ENCODE results near the gene PCDHA12. TPM values are rescaled to one million over a fixed set of nuclear protein-coding genes. Genes with fewer than 3 reads are reported as not detected.

PCDHA12 gene
- polyA plus RNA-seq, 1 donor: 0.23 TPM

Other genes starting within 250 kb of the PCDHA12 start
- 5.6 TPM for gene CD14, start 242.1 kb upstream of the PCDHA12 start, polyA plus RNA-seq (ENCODE audit: insufficient read length)
- gene TMCO6, start 235.9 kb upstream of the PCDHA12 start, polyA plus RNA-seq (ENCODE audit: insufficient read length): 19.8 TPM
- 69.0 TPM for gene NDUFA2, start 227.7 kb upstream of the PCDHA12 start, polyA plus RNA-seq (ENCODE audit: insufficient read length)
- 170 TPM for gene IK, start 227.5 kb upstream of the PCDHA12 start, polyA plus RNA-seq (ENCODE audit: insufficient read length)
- gene WDR55, start 210.4 kb upstream of the PCDHA12 start, polyA plus RNA-seq (ENCODE audit: insufficient read length): 19.6 TPM
- gene DND1, start 201.7 kb upstream of the PCDHA12 start, polyA plus RNA-seq (ENCODE audit: insufficient read length): 0.35 TPM
- 83.4 TPM for gene HARS1, start 183.9 kb upstream of the PCDHA12 start, polyA plus RNA-seq (ENCODE audit: insufficient read length)
- gene HARS2, start 183.9 kb upstream of the PCDHA12 start, polyA plus RNA-seq (ENCODE audit: insufficient read length): 61.0 TPM
- gene ZMAT2, start 174.9 kb upstream of the PCDHA12 start, polyA plus RNA-seq (ENCODE audit: insufficient read length): 124 TPM
- gene PCDHA1, start 89.2 kb upstream of the PCDHA12 start, polyA plus RNA-seq (ENCODE audit: insufficient read length): not detected
- 0.20 TPM for gene PCDHA2, start 80.5 kb upstream of the PCDHA12 start, polyA plus RNA-seq (ENCODE audit: insufficient read length)
- gene PCDHA3, start 74.3 kb upstream of the PCDHA12 start, polyA plus RNA-seq (ENCODE audit: insufficient read length): 0.47 TPM
- 1.00 TPM for gene PCDHA4, start 68.2 kb upstream of the PCDHA12 start, polyA plus RNA-seq (ENCODE audit: insufficient read length)
- 0.18 TPM for gene PCDHA5, start 53.7 kb upstream of the PCDHA12 start, polyA plus RNA-seq (ENCODE audit: insufficient read length)
- 0.38 TPM for gene PCDHA6, start 47.3 kb upstream of the PCDHA12 start, polyA plus RNA-seq (ENCODE audit: insufficient read length)
- 0.35 TPM for gene PCDHA7, start 41.0 kb upstream of the PCDHA12 start, polyA plus RNA-seq (ENCODE audit: insufficient read length)
- 0.17 TPM for gene PCDHA8, start 34.1 kb upstream of the PCDHA12 start, polyA plus RNA-seq (ENCODE audit: insufficient read length)
- gene PCDHA9, start 26.9 kb upstream of the PCDHA12 start, polyA plus RNA-seq (ENCODE audit: insufficient read length): 0.03 TPM
- 0.62 TPM for gene PCDHA10, start 19.4 kb upstream of the PCDHA12 start, polyA plus RNA-seq (ENCODE audit: insufficient read length)
- gene PCDHA11, start 6.4 kb upstream of the PCDHA12 start, polyA plus RNA-seq (ENCODE audit: insufficient read length): 0.52 TPM
- gene PCDHA13, start 6.8 kb downstream of the PCDHA12 start, polyA plus RNA-seq (ENCODE audit: insufficient read length): not detected
- 0.13 TPM for gene PCDHAC1, start 51.0 kb downstream of the PCDHA12 start, polyA plus RNA-seq (ENCODE audit: insufficient read length)
- gene PCDHAC2, start 91.2 kb downstream of the PCDHA12 start, polyA plus RNA-seq (ENCODE audit: insufficient read length): 0.93 TPM
- gene PCDHB1, start 176.1 kb downstream of the PCDHA12 start, polyA plus RNA-seq (ENCODE audit: insufficient read length): 0.13 TPM
- 6.6 TPM for gene PCDHB2, start 219.3 kb downstream of the PCDHA12 start, polyA plus RNA-seq (ENCODE audit: insufficient read length)
- gene PCDHB3, start 225.2 kb downstream of the PCDHA12 start, polyA plus RNA-seq (ENCODE audit: insufficient read length): 2.3 TPM
- gene PCDHB4, start 246.5 kb downstream of the PCDHA12 start, polyA plus RNA-seq (ENCODE audit: insufficient read length): 1.9 TPM

Measured in left kidney (tissue), 1 donor.